ENCODE results near the gene STOM.
A peak's percentile ranks its signal among the peaks of the same experiment; 100 is the strongest.

The STOM gene

DNA sequence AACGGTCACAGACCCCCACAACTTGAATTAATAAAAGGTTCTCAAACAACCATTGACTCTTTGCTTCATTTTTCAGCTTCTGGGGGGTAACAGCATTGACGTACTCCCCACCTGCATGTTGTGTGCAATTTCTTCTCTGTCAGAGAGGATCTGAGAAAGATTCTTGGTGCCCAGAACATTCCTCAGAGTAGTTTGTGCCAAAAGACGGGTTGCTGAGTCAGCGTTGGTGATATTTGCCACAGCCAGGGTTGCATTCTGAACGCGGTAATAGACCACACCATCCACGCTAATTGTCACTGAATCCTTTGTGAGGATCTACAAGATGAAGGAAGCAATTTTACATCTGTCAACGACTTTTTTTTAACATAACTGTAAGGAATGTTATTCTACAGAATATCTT, 21.0 kb downstream of the STOM start:
- DNase-seq (ENCODE audit: low spot score) = peak; percentile 35

DNA sequence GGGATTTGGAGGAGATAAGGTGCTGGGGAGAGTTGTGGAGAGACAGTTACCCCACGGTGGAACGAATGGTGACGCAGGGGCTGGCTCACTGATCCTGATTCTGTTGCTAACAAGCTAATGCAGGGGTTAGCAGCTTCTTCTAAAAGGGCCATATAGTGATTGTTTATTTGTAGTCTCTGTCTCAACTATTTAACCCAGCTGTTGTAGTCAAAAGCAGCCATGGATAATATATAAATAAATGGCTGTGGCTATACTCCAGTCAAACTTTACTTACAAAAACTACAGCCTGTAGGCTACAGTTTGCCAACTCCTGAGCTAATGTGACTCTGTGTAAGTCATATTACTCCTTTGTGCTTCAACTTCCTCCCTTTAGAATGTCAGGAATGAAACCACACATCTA, 21.8 kb downstream of the STOM start:
- DNase-seq (ENCODE audit: low spot score) = no peak

DNA sequence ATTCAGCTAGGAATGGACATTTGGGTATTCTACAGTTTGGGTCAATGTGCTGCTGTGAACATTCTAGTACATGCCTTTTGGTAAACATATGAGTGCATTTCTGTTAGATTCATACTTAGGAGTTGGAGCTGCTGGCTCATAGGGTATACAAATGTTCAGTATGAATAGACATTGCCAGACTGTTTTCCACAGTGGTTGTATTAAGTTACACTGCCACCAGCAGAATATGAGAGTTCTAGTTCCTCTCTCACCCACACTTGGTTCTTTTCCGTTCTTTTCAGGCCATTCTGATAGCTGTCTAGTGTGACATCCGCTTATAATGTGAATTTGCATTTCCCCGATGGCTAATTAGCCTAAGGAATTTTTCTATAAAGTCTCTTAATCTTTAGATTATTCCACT, 25.0 kb downstream of the STOM start:
- no peak for DNase-seq (ENCODE audit: low spot score)

DNA sequence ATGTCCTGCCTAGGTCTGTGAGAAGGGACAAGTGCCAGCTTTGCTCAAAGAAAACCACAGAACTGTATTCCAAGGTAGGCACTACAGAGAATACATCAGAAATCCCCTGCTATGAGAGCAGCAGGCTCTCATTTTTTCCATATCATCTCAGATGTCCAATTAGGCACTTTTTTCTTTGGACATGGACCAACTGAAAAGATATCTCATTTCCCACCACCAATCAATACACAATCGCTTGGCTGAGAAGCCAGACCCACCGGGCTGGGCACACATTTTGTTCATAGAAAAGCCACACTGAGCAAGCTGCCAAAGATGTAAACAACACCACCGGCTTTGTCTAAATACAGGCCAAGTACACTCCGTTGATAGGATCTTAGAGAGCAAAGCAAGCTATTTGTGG, 25.9 kb downstream of the STOM start:
- no peak for DNase-seq (ENCODE audit: low spot score)

DNA sequence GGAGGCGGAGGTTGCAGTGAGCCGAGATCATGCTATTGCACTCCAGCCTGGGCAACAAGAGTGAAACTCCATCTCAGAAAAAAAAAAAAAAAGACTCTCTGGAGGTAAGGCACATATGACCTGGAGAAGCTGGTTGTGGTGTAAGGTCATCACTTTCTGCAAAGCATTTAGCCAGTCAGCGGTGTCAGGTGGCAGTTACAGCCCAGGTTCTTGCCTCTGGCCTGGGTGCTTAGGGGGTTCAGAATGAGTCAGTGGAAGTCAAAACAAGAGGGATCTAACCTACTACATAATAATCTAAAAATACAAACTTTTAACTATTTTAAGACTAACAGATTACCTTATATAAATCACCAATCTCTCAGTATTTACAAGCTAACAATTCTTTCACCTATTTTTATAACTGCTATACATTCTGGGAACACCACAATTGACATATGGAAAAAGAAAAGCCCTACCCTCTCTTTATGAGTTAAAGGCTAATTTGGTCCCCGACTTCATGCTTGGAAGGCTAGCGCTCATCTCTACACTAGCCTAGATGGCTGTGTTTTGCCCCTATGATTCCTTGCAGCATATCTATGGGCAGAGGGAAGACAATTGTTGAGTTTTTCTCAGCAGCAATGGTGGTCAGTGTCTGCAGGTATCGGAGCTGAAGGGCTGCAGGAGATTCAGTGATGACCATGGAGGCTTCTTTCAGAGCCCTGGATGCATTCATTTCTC, 29.2 kb downstream of the STOM start:
- DNase-seq (ENCODE audit: low spot score) = no peak

DNA sequence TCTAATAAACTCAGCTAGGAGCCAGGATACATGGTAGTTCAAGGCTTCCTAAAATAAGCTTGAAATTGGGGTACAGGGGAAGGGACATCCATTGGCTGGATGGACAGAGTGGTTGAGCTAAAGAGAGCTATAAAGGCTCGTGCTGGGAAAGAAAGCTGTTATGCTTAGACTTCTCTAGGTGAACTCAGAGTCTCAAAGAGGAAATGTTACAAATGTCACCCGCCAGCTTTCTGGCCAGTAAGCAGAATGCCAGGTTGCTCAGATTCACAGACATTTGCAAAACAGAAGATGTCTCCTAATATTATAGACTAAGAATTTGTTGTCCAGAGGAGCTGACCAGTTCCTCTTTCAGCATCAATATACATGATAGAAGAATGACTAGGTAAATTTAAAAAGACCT, 30.6 kb downstream of the STOM start:
- no peak for DNase-seq (ENCODE audit: low spot score)

DNA sequence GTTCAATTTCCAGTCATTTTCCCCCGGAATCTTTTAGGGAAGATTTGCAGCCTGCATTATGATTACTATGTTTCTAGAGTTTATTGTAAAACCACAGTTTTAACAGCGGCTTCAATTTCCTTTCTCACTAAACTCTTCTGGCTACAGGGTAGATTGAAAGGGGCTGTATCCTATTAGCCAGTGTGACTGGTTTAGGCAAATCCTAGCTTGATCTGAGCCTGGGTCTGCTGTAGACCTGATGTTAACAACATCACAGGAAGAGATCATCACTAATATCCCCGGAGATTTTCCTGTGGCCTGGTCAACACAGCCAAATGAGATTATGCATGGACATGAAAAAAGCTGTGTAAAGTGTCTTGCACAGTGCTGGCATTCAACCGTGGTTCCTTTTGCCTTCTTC, 33.4 kb downstream of the STOM start:
- no peak for DNase-seq (ENCODE audit: low spot score)

DNA sequence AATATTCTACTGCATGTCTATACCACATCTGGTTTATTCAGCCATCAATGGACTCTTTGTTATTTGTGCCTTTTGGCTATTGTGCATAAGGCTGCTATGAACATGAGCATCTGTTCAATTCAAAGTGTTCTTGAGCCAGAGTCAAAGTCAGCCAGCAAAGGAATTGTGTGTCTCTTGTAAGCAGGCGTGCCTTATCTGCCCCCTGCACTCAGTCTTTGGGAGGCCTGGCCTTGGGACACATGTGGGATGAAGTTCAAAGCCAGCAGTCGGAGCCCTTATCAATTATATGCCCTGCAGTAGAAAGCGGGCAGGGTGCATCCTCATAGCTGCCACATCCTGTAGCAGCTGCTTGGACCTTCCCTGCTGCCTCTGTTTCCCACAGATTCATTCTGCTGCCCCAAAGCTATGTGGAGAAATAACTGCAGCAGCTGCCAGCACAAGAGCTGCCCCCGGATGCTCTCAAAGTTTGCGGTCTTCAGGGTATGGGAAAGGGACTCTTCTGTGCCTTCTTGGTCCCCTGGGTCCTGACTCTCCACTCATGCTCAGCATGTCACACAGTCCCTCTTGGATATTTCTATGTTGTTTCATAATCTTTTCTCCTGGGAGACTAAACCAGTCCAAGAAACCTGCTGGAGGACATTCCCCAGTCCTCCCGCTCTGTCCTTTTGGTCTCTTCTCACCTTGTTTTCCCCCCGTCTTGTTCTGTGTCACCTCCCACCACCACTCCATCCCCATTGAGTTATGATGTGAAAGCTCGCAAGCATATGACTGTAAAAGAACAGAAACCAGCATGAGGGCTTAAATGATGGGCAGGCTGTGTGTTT, 35.9 kb downstream of the STOM start:
- DNase-seq (ENCODE audit: low spot score) = no peak

DNA sequence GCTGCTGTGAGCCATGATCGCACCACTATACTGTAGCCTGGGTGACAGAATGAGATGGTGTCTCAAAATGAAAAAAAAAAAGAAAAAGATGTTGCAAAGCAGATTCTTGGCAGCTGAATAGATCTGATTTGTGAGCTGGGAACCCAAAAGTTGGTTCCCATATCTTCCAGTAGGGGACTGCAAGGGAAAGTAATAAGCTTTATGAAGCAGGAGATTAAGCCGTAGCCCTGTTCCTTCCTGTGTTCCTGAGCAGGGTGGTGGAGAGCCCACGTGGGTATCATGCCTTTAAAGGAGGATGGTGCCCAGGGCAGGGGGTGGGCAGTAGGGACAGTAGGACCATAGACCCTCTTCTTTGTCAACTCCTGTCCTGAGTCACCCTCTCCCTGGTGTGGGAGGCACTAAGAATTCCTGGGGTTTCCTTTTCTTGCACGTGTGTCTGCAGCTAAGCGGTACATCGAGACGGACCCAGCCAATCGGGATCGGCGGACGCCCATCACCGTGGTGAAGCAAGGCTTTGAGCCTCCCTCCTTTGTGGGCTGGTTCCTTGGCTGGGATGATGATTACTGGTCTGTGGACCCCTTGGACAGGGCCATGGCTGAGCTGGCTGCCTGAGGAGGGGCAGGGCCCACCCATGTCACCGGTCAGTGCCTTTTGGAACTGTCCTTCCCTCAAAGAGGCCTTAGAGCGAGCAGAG, 37.9 kb downstream of the STOM start:
- peak; percentile 74 for DNase-seq (ENCODE audit: low spot score)

DNA sequence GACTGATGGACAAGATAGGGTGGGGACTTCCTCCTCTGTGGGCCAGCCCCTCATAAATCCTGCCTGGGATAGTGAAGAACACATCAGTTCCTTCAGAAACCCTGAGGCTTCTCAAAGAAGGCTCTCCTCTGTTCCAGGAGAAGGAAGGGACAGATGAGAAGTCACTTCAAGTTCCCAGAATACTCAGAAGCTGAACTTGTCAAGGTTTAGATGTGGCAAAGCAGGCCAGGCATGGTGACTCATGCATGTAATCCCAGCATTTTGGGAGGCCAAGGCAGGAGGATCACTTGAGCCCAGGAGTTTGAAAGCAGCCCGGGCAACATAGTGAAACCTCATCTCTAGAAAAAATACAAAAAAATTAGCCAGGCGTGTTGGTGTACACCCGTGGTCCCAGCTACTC, 38.5 kb downstream of the STOM start:
- no peak for DNase-seq (ENCODE audit: low spot score)

DNA sequence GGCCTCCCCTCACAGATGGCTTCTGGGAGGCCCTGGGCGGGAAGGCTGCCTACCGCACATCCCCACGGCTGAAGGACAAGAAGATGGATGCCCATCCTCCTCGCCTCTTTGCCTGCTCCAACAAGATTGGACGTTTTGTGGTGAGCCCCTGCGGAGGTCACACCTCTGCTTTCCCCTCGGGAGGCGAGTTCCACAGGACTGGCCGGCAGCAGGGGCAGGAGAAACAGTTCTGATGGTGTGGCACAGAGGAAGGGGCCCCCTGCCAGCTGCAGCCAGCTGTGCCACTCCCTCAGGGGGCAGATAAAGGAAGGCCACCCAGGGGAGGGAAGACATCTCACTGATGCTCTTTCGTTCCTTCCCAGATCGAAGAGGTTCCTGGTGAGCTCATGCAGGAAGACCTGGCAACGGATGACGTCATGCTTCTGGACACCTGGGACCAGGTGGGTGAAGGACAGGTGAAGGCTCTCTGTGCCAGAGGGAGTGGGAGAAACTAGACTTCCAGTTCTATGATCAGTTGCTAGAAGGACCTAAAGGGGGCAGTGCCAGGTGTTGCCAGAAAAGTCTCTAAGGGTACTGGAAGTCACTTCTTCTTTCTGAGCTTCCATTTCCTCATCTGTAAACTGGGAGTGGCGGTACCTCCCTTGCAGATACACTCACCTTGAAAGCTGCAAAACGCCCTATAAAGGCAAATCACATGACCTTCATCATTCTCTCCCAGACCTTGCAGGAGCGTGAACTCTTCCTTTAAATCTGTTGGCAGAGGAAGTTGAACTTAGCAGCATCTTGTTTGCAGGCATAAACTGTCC, 41.0 kb downstream of the STOM start:
- DNase-seq (ENCODE audit: low spot score) = no peak

DNA sequence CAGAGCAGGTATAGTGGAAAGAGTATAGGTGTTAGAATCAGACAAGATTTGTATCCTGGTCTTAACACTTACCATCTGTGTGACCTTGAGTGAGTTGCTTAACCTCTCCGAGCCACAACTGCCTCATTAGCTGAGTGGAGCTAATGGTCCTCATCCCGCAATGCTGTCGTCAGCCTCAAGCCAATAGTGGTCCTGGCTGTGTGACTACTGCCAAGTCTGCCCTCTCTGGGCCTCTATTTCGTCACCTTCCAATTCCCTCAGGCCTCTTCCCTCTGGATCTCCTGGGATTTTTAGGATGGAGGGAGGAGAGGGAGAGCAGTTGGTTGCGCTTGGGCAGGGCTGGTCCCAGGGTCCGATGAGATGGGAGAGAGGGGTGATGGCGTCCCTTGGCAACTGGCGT, 41.6 kb downstream of the STOM start:
- DNase-seq (ENCODE audit: low spot score) = no peak

DNA sequence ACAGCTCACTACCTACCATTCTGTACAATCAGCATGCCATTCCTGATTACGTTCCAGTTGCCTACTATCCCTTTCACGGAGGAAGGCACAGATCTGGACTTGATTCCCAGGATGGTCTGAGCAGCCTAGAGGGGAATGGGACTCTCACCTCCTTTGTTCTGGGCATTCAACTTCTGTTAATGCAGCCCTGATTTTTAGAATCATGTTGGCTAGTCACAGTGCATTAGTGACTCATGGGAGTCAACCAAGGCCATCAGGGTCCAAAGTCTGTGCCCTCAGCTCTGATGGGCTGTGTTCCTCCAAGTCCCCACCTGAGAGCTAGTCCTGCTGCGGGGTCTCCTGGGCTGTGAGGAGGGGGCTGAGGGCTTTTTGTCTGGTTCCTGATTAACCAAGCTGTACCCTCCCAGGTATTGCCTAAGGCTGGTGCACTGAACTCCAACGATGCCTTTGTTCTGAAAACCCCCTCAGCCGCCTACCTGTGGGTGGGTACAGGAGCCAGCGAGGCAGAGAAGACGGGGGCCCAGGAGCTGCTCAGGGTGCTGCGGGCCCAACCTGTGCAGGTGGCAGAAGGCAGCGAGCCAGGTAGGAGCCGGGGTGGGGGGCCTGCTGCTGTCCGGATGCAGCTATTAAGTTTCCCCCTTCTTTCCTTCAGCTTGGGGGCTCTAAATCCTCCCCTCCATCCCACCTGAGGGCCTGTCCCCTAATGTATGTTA, 43.0 kb downstream of the STOM start:
- DNase-seq (ENCODE audit: low spot score) = no peak

DNA sequence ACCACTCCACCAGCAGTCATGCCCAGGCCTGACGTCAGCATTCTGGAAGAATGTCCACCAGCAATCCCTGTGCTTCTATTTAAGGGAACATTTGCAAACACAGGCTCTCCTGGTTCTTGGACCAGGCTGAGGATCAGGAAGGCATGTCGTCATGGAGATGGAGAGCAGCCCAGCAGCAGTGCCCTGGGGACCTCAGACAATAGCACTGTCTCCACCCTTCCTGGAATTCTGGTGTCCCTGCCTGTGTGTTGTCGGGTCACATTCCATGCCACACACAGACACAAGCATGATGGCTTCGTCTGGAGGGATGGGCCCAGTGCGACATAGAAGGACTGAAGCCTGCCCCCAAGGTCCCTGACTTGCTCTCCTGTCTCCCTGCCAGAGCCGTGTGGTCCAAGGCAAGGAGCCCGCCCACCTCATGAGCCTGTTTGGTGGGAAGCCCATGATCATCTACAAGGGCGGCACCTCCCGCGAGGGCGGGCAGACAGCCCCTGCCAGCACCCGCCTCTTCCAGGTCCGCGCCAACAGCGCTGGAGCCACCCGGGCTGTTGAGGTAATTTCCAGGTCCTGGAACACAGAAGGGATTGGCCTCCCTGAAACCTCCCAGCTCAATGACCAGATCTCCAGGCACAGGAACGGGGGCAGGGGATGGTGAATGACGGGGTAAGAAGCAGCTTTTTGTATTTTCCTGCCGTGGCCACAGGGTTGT, 43.8 kb downstream of the STOM start:
- peak; percentile 89 for DNase-seq (ENCODE audit: low spot score)

DNA sequence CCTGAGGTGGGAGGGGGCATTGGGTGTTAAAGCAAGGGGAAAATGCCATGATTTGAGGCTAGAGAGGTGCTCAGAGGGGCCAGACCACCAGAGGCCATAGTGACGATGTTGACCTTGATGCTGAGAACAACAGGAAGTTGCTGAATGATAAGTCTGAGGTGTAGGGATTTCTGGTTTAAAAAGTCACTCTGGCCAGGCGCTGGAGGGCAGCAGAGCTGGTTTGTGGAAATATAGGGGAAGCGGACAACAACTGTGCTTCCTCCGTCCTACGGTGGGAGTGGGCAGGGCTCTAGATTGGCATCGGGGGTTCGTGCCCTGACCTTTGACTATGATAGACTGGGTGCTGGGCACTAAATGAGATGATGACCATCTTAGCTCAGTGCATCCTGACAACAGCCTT, 44.7 kb downstream of the STOM start:
- DNase-seq (ENCODE audit: low spot score) = no peak

DNA sequence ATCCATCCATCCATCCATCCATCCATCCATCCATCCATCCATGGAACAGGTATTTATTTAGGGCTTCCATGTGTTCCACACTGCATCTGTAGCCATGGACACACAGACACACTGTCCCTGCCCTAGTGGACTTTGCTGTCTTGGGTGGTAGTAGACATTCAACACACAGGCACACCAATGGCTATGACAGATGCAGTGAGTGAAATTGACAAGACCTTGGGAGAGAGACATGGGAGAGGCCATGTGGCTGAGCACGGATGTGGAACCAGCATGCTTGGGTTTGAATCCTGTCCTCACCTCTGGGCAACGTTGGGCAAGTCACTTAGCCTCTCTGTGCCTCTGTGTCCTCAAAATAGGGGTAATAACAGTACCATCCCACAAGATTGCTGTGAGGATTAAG, 45.3 kb downstream of the STOM start:
- DNase-seq (ENCODE audit: low spot score) = no peak

DNA sequence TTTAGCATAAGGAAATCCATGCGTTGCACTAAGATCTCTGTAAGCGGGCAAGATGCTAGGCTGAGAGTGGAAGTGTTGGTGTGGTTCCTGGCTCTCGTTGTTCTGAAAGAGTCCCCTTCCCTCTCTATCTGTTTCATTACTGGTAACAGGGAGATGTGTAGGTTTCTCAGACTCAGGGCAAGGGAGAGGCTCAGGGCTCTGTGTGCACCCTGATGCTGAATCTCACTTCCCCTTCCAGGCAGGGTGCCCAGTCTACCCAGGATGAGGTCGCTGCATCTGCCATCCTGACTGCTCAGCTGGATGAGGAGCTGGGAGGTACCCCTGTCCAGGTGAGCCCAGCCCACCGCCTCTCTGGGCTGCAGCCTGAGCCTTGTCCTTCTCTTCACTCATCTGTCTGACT, 45.7 kb downstream of the STOM start:
- DNase-seq (ENCODE audit: low spot score) = no peak

DNA sequence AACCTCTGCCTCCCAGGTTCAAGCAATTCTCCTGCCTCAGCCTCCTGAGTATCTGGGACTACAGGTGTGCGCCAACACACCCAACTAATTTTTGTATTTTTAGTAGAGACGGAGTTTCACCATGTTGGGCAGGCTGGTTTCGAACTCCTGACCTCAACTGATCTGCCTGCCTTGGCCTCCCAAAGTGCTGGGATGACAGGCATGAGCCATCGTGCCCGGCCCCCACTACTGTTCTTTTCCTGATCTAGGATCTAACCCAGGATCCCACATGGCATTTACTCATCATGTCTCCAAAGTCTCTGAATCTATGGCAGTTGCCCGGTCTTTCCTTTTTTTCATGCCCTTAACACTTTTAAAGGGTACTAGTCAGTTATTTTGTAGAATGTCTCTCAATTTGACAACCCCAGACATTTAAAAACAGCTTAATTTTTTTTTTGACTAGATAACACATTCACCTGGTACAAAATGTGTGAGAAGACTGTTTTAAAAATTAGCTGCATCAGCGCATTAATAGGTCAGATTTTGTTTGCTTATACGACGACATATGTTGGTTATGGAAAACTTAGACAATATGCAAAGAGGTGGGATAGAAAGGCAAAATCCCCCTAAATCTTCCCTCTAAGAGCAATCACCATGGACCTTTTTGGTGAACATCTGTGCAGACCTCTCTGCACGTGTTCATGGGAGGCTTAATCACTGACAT, 46.5 kb downstream of the STOM start:
- DNase-seq (ENCODE audit: low spot score) = no peak

DNA sequence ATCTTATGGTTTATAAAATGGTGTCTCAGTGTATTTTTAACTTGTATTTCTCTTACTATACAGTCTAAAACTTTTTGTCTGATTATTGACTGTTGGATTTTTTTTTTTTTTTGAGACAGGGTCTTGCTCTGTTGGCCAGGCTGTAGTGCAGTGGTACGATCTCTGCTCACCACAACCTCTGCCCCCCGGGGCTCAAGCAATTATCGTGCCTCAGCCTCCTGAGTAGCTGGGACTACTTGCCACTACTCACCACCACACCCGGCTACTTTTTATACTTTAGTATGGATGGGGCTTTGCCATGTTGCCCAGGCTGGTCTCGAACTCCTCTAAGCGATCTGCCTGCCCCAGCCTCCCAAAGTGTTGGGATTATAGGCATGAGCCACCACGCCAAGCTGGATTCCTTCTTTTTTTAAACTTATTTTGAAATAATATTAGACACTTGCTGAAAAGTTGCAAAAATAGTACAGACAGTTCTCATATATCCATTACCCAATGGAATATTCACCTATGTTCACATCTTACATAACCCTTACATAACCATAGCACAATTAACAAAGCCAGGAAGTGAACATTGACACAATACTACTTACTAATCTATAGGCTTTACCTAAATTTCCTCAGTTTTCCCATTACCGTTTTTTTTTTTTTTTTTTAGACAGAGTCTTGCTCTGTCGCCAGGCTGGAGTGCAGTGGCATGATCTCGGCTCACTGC, 47.2 kb downstream of the STOM start:
- DNase-seq (ENCODE audit: low spot score) = no peak
